ENCODE data around the gene NLRP12.

DNA sequence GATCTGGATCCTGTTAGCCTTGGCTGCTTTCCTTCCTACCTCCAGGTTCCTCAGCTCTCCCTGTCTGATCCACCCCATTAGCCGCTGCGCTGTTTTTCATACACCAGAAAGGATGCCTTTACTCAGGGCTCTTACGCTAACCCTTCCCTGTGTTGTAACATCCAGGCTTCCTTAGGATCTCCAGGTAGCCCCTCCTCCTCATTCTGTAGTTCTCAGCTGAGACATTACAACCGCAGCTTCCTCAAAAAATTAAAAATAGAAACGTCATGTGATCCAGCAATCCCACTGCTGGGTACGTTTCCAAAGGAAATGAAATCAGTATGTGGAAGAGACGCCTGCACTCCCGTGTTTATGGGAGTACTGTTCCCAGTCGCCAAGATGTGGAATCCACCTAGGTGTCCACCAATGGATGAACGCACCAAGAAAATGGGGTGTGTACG is 25.1 kb upstream of the NLRP12 start:
- no peak for TF ChIP-seq POLR2A (IDR thresholded peaks at IDR 0.05; ENCODE audit: low read length)
- TF ChIP-seq GATA1 (IDR thresholded peaks at IDR 0.05; ENCODE audit: low read depth, low read length), result no peak

All from erythroblast (primary cell).